GM23338 (cell line): ENCODE data around the gene SPATA2L. TPM values are rescaled to one million over a fixed set of nuclear protein-coding genes. Genes with fewer than 3 reads are reported as not detected.

Source experiments
- ATAC-seq: fragments of 200-7000 bp; cut with Tn5 transposase; 3 replicates; pipeline ENCODE4 v1.9.1; 2020
- DNase-seq: peaks from one replicate; pipeline ENCODE4 v3.0.0-alpha.2; 2015; ENCODE audit warnings: low spot score
- H2AFZ ChIP-seq: fragments of 200-600 bp; sonication (generic); 2 replicates; pipeline ENCODE4 v1.8.0; 2016; ENCODE audit warnings: antibody characterized with exemption, mild to moderate bottlenecking, moderate library complexity
- H3F3A ChIP-seq: fragments of 200-600 bp; sonication (generic); replicated peaks from 2 replicates; pipeline ENCODE4 v1.8.0; 2017; ENCODE audit warnings: antibody characterized with exemption, mixed run types, low read depth
- H3K27ac ChIP-seq: fragments of 200-600 bp; sonication (generic); 2 replicates; pipeline ENCODE4 v1.6.1; 2016; ENCODE audit warnings: low read depth
- H3K27me3 ChIP-seq: fragments of 200-600 bp; sonication (generic); 2 replicates; pipeline ENCODE4 v1.8.0; 2016; ENCODE audit warnings: mild to moderate bottlenecking, mixed run types, moderate library complexity; ENCODE audit not compliant: insufficient read depth
- H3K36me3 ChIP-seq: fragments of 200-600 bp; sonication (generic); 2 replicates; pipeline ENCODE4 v1.8.0; 2016; ENCODE audit warnings: mild to moderate bottlenecking; ENCODE audit not compliant: insufficient read depth
- H3K4me1 ChIP-seq: fragments of 200-600 bp; sonication (generic); 2 replicates; pipeline ENCODE4 v1.8.0; 2016; ENCODE audit warnings: mild to moderate bottlenecking, moderate library complexity; ENCODE audit not compliant: insufficient read depth
- H3K4me2 ChIP-seq: fragments of 200-600 bp; sonication (generic); 2 replicates; pipeline ENCODE4 v1.7.1; 2017; ENCODE audit warnings: mixed run types
- H3K4me3 ChIP-seq: fragments of 200-600 bp; sonication (generic); 2 replicates; pipeline ENCODE4 v1.6.1; 2016; ENCODE audit warnings: mixed run types
- H3K79me2 ChIP-seq: fragments of 200-600 bp; sonication (generic); replicated peaks from 2 replicates; pipeline ENCODE4 v1.8.0; 2017; ENCODE audit warnings: mild to moderate bottlenecking; ENCODE audit not compliant: insufficient read depth
- H3K9me2 ChIP-seq: fragments of 200-600 bp; sonication (generic); 2 replicates; pipeline ENCODE4 v1.8.0; 2017; ENCODE audit not compliant: insufficient read depth
- H4K20me1 ChIP-seq: fragments of 200-600 bp; sonication (generic); replicated peaks from 2 replicates; pipeline ENCODE4 v1.8.0; 2017; ENCODE audit warnings: mild to moderate bottlenecking; ENCODE audit not compliant: insufficient read depth
- H3K27ac Mint-ChIP-seq: 2 replicates; pipeline ENCODE4 v1.8.0; 2020; ENCODE audit warnings: inconsistent platforms, mild to moderate bottlenecking, moderate library complexity, mixed read lengths
- H3K27me3 Mint-ChIP-seq: 3 replicates; pipeline ENCODE4 v1.8.0; 2022; ENCODE audit warnings: low read depth, mild to moderate bottlenecking, moderate library complexity, mixed read lengths, inconsistent platforms; ENCODE audit not compliant: insufficient read depth, poor library complexity
- H3K36me3 Mint-ChIP-seq: 3 replicates; pipeline ENCODE4 v1.8.0; 2021; ENCODE audit warnings: low read depth, mild to moderate bottlenecking, inconsistent platforms, moderate library complexity, mixed read lengths
- H3K4me1 Mint-ChIP-seq: 3 replicates; pipeline ENCODE4 v1.8.0; 2020; ENCODE audit warnings: mild to moderate bottlenecking, inconsistent platforms, mixed read lengths
- H3K4me3 Mint-ChIP-seq: 3 replicates; pipeline ENCODE4 v1.8.0; 2021; ENCODE audit warnings: moderate library complexity, mild to moderate bottlenecking, inconsistent platforms, mixed read lengths
- H3K9me3 Mint-ChIP-seq: 3 replicates; pipeline ENCODE4 v1.8.0; 2020; ENCODE audit warnings: moderate library complexity, mild to moderate bottlenecking, inconsistent platforms, mixed read lengths
- CREB1 ChIP-seq: fragments of 250-450 bp; sonication (Bioruptor Pico); IDR thresholded peaks from 2 replicates; pipeline ENCODE4 v1.5.0; 2020; ENCODE audit warnings: low read depth, mild to moderate bottlenecking, moderate library complexity
- NANOG ChIP-seq: IDR thresholded peaks from 2 replicates; pipeline ENCODE4 v1.6.1; 2016; ENCODE audit warnings: antibody characterized with exemption, borderline replicate concordance
- REST ChIP-seq: IDR thresholded peaks from one replicate; pipeline ENCODE4 v1.6.1; 2018; ENCODE audit warnings: antibody characterized with exemption; ENCODE audit not compliant: unreplicated experiment
- ZNF462 ChIP-seq: fragments of 250-450 bp; sonication (Bioruptor Pico); IDR thresholded peaks from 2 replicates; pipeline ENCODE4 v1.5.0; 2020; ENCODE audit warnings: mild to moderate bottlenecking, moderate library complexity
- polyA plus RNA-seq: library from polyadenylated mRNA; unstranded; fragments of >200 nt; fragmentation: Nextera tagmentation; extraction: Ambion mirVana; gene quantifications from 2 replicates; pipeline ENCODE4 v1.2.1, GENCODE V29; 2016
- total RNA-seq: library from RNA; depleted of rRNA; stranded (reverse); fragments of >200 nt; shearing (Covaris generic); gene quantifications from 2 replicates; pipeline ENCODE4 v1.2.3, GENCODE V29; 2014

The SPATA2L gene
- total and polyA plus RNA-seq, 2 experiments from 2014 or later, result 6.9 to 26.2 TPM

- Histone ChIP-seq H4K20me1 (peaks cover 4% of the 10 kb centered on the region), H3K4me2 (no peak overlapping the region), H2AFZ (no peak overlapping the region), H3K27me3 (no peaks in the 10 kb centered on the region), H3K9me2 (no peaks in the 10 kb centered on the region), H3K27ac (0 out of 2 replicates have a peak overlapping the region, but pooled peaks have one; percentile 55), H3K79me2 (no peaks in the 10 kb centered on the region), H3K36me3 (0 out of 2 replicates have a peak, but pooled peaks cover 2% of the 10 kb centered on the region), H3K4me1 (peaks cover 7% of the 10 kb centered on the region; the same call in 1 of the 2 replicates), H3F3A (peaks cover 15% of the 10 kb centered on the region; the same call in 1 of the 2 replicates), H3K4me3 (no peak overlapping the region)
- Mint-ChIP-seq H3K27ac (no peak overlapping the region), H3K27me3 (peaks cover 19% of the 10 kb centered on the region), H3K9me3 (no peaks in the 10 kb centered on the region), H3K4me1 (peaks cover 3% of the 10 kb centered on the region; the same call in 1 of the 3 replicates), H3K4me3 (no peak overlapping the region), H3K36me3 (peaks cover 38% of the 10 kb centered on the region)
- DNase-seq (no peak), ATAC-seq (no peak)
- TF ChIP-seq REST (no peak), ZNF462 (CRISPR knock-in tag) (no peak), CREB1 (CRISPR knock-in tag) (no peak), NANOG (no peak)
Observed at GRCh38 chr16:89695875-89696669, 5.4 kb downstream of the SPATA2L start.
